ENCODE results near the gene PCDH1. TPM values are rescaled to one million over a fixed set of nuclear protein-coding genes. Genes with fewer than 3 reads are reported as not detected.

The PCDH1 gene
- total RNA-seq, 1 donor from 2014 or later = 16.1 TPM

DNA sequence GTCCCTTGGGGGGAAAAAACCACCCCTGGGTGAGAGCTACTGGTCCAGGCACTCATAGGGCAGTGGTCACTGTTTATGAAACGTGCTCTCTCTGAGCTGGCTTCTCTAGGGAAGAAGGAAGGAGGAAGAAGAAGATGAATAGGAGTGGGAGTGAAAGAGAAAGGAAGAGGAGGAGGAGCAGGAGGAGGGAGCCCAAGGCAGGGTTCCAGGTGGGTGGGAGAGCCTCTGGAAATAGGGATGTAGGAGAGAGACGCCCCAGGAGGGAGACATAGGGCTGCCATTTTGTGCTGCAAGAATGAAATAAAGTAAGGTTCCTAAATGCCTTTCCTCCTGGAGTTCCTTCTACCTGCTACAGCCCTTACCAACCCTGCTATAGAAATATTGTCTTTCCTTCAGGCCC lies 65.7 kb downstream of the PCDH1 start:
- Histone ChIP-seq H3K27me3 (ENCODE audit: low read depth) (peaks cover 66% of the 10 kb centered on the region), H3K4me1 (peaks cover 72% of the 10 kb centered on the region), H3K36me3 (no peaks in the 10 kb centered on the region), H3K27ac (replicated peaks) (peak overlapping the region; percentile 86), H3K9me3 (replicated peaks) (no peaks in the 10 kb centered on the region), H3K4me3 (no peak overlapping the region)
- TF ChIP-seq, protein P1, sequence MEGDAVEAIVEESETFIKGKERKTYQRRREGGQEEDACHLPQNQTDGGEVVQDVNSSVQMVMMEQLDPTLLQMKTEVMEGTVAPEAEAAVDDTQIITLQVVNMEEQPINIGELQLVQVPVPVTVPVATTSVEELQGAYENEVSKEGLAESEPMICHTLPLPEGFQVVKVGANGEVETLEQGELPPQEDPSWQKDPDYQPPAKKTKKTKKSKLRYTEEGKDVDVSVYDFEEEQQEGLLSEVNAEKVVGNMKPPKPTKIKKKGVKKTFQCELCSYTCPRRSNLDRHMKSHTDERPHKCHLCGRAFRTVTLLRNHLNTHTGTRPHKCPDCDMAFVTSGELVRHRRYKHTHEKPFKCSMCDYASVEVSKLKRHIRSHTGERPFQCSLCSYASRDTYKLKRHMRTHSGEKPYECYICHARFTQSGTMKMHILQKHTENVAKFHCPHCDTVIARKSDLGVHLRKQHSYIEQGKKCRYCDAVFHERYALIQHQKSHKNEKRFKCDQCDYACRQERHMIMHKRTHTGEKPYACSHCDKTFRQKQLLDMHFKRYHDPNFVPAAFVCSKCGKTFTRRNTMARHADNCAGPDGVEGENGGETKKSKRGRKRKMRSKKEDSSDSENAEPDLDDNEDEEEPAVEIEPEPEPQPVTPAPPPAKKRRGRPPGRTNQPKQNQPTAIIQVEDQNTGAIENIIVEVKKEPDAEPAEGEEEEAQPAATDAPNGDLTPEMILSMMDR (IDR thresholded peaks at IDR 0.05; ENCODE audit: borderline replicate concordance) = no peak
- no peak for DNase-seq
- intact Hi-C loops (cut with micrococcal nuclease) = loop anchor here (10.0 kb wide), 1 partner anchor 108 kb away; no protein-coding TSS in a partner anchor

DNA sequence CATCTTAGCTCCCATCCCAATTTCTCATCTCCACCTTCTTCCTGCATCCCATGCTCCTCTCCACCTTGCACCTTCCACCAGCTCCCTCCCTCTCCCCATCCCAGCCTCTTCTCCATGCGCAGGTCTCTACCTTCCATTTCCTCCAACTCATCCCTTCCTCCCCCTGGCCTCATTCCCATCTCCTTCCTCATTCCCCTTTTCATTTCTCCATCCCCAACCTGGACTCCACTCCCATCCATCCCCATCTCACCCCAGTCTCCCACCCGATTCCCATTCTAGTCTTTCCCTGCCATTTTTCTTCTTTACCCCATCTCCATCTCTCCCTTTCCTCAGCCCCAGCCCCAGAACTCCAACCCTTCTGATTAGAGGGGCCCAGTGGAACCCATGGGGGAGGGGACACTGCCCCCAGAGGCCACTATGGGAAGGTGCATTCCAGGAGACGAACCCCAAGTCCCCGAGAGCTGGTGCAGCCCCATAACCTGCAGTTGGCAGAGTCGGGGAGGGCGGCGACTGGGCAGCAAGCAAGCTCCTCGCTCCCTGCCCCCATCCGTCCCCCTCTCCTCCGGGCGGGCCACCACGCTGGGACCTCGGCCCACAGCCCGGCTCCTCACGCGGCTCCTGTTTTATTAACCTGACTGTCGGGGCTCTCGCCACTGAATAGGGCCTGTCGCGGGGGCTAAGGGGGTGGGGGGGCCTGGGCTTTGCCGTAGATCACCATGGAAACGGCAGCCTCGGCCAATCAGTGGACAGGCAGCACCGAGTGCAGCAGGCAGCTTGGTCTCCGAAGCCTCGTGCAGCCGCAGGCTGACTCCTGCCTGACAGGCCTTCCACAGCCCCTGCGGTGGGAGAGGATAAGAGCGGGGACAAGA lies 66.7 kb downstream of the PCDH1 start:
- H3K4me3 ChIP-seq = no peak overlapping the region
- TF ChIP-seq, protein P1 (IDR thresholded peaks at IDR 0.05; ENCODE audit: borderline replicate concordance) = peak; percentile 65
- H3K9me3 ChIP-seq (replicated peaks) = no peaks in the 10 kb centered on the region
- DNase-seq = no peak
- intact Hi-C loops (cut with micrococcal nuclease) = loop anchor here (10.0 kb wide), 1 partner anchor 107 kb away; no protein-coding TSS in a partner anchor
- peak overlapping the region; percentile 86 for H3K27ac ChIP-seq (replicated peaks)
- no peaks in the 10 kb centered on the region for H3K36me3 ChIP-seq
- H3K4me1 ChIP-seq = peaks cover 73% of the 10 kb centered on the region
- H3K27me3 ChIP-seq (ENCODE audit: low read depth) = peaks cover 61% of the 10 kb centered on the region

DNA sequence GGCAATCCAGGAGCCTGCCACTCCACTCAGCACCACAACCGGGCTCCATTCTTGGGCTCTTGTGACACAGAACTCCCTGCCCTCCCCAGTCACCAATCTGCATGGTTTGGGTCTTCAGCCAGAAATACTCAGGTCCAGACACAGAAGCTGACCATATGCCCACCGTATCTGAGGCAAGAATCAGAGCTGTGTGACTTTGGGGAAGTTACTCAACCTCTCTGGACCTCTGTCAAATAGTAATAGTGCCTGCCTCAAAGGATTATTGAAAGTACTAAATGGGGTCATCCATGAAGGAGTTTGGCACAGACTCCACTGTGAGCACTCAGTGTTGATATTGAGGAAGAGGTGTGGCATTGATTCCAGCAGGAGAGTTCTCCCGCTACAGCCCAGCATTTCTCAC lies 67.5 kb downstream of the PCDH1 start:
- Histone ChIP-seq H3K4me1 (peaks cover 74% of the 10 kb centered on the region), H3K4me3 (no peak overlapping the region), H3K27ac (replicated peaks) (no peak overlapping the region), H3K27me3 (ENCODE audit: low read depth) (peaks cover 63% of the 10 kb centered on the region), H3K9me3 (replicated peaks) (no peaks in the 10 kb centered on the region), H3K36me3 (no peaks in the 10 kb centered on the region)
- TF ChIP-seq, protein P1 (IDR thresholded peaks at IDR 0.05; ENCODE audit: borderline replicate concordance) = no peak
- intact Hi-C loops (cut with micrococcal nuclease) = loop anchor here (10.0 kb wide), 1 partner anchor 106 kb away; no protein-coding TSS in a partner anchor
- DNase-seq = no peak

DNA sequence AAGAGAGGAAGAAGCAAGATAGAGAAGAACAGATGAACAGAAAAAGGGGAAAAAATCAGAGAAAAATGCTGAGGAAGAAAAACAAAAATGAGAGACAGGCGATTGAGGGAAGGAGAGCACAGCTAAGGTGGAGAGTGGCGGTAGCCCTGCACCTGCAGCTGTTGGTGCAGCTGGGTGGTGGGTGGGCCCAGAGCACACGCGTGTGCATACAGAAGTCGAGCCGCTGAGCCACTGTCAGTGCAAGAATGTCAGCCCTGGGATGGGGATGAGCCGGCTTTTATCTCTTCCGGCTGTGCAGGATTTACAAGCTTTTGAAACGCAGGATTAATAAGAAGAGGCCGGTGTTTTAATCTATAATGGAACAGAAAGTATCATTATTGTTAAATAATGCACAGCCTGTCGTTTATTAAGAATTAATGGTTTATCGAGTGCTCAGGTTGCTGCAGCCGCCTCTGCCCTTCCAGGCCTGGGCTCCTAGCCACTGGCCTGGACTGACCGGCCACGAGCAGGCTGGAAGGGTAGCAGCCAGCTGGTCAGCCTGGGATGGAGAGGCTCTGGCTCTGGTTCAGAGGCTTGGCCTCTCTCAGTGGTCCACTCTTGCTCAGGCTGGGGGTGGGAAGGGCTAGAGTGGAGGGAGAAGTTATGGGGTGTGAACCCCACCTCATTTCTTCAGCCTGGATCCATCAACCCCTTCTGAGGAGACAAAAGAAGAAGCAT lies 68.7 kb downstream of the PCDH1 start:
- Histone ChIP-seq H3K27me3 (ENCODE audit: low read depth) (peaks cover 74% of the 10 kb centered on the region), H3K27ac (replicated peaks) (no peak overlapping the region), H3K4me1 (peaks cover 74% of the 10 kb centered on the region), H3K4me3 (no peak overlapping the region), H3K9me3 (replicated peaks) (no peaks in the 10 kb centered on the region), H3K36me3 (no peaks in the 10 kb centered on the region)
- TF ChIP-seq, protein P1 (IDR thresholded peaks at IDR 0.05; ENCODE audit: borderline replicate concordance) = no peak
- no peak for DNase-seq
- intact Hi-C loops (cut with micrococcal nuclease) = loop anchor here (10.0 kb wide), 1 partner anchor 105 kb away; no protein-coding TSS in a partner anchor

DNA sequence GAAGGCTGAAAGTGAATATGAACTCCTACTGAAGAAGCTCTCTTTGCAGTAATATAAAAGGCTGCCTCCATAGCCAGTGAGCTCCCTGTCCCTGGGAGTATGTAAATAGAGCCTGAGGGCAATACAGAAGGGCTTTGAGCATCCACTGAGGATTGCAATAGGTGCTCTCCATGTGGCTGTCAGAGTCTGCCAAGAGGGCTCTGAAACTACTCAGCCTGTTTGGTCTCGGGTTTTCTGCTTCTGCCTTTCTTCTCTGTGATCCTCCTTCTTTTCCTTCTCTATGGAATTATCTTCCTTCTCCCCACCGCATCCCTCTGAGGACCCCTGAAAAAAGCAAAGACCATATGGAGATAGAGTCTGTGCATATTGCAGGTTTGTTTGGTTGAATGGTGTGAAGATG lies 69.4 kb downstream of the PCDH1 start:
- Histone ChIP-seq H3K9me3 (replicated peaks) (no peaks in the 10 kb centered on the region), H3K27ac (replicated peaks) (peak overlapping the region; percentile 42), H3K4me3 (no peak overlapping the region), H3K4me1 (peaks cover 74% of the 10 kb centered on the region), H3K36me3 (no peaks in the 10 kb centered on the region), H3K27me3 (ENCODE audit: low read depth) (peaks cover 71% of the 10 kb centered on the region)
- DNase-seq = no peak
- TF ChIP-seq, protein P1 (IDR thresholded peaks at IDR 0.05; ENCODE audit: borderline replicate concordance) = no peak
- intact Hi-C loops (cut with micrococcal nuclease) = no loop called here
